Stimulated activated CD4-positive, alpha-beta T cell treated with anti-CD3 and anti-CD28 coated beads, Interleukin-4, amount 100 ng/mL, for 48 hours (primary cell): ENCODE data around the gene GGCX.
"Not testable (repeated sequence)": the region's sequence is repeated elsewhere in the genome, so short reads cannot be mapped to it uniquely, and the experiment has no call there.

Experiments
- DNase-seq, 2 donors: peaks; one replicate each; pipeline ENCODE4 v3.0.0-alpha.2; 2020; ENCODE audit warnings: low read depth in 2 of 2

GGCX gene

GRCh38 chr2:85561280-85562212, at the start of gene GGCX:
Gene GGCX (minus strand): TSS chr2:85561493. CDS start chr2:85561428, 65 bp downstream.
- peak; percentile 92 to 94 for DNase-seq

GRCh38 chr2:85607268-85608215, 46.2 kb upstream of the GGCX start:
- DNase-seq: no peak

- no peak for DNase-seq
Observed at GRCh38 chr2:85606116-85606455, 44.8 kb upstream of the GGCX start.

GRCh38 chr2:85605406-85606115, 44.3 kb upstream of the GGCX start:
- DNase-seq: no peak

- no peak for DNase-seq
Observed at GRCh38 chr2:85604568-85605339, 43.5 kb upstream of the GGCX start.

GRCh38 chr2:85604133-85604444, 42.8 kb upstream of the GGCX start:
- DNase-seq: not testable (repeated sequence)

- peak; percentile 80 to 84 for DNase-seq
Observed at GRCh38 chr2:85602476-85603234, 41.4 kb upstream of the GGCX start, which contains the start of gene TMEM150A. Gene TMEM150A (minus strand): TSS chr2:85602698. CDS start chr2:85601948, 750 bp downstream.

- no peak for DNase-seq
Observed at GRCh38 chr2:85601771-85602475, 40.6 kb upstream of the GGCX start.

GRCh38 chr2:85600951-85601770, 39.9 kb upstream of the GGCX start:
- no peak for DNase-seq

GRCh38 chr2:85600235-85600575, 38.9 kb upstream of the GGCX start:
- DNase-seq: no peak

- no peak for DNase-seq
Observed at GRCh38 chr2:85599468-85600234, 38.4 kb upstream of the GGCX start.

- no peak for DNase-seq
Observed at GRCh38 chr2:85598594-85599340, 37.5 kb upstream of the GGCX start.

GRCh38 chr2:85597241-85597640, 35.9 kb upstream of the GGCX start:
- no peak for DNase-seq

GRCh38 chr2:85596486-85597143, 35.3 kb upstream of the GGCX start:
- DNase-seq: no peak

- no peak for DNase-seq
Observed at GRCh38 chr2:85596026-85596333, 34.7 kb upstream of the GGCX start.

- DNase-seq: peak; percentile 81 to 89
Observed at GRCh38 chr2:85595301-85596025, 34.2 kb upstream of the GGCX start, which contains the start of gene RNF181. Gene RNF181 (plus strand): TSS chr2:85595745. CDS start chr2:85595764, 19 bp downstream.
